ENCODE data around the gene PGM2.

The PGM2 gene

GRCh38 chr4:37837446-37837845 lies 11.0 kb downstream of the PGM2 start:
- Histone ChIP-seq H3K27me3 (ENCODE audit: insufficient read depth, low read length) (no peaks in the 10 kb centered on the region), H3K9me3 (ENCODE audit: insufficient read depth, low read depth, low read length) (no peaks in the 10 kb centered on the region), H3K36me3 (ENCODE audit: insufficient read depth, low read depth, low read length) (peaks cover 70% of the 10 kb centered on the region), H3K4me1 (ENCODE audit: insufficient read depth, low read length) (no peaks in the 10 kb centered on the region), H3K27ac (ENCODE audit: low read length) (no peak overlapping the region), H3K4me3 (ENCODE audit: low read length) (no peak overlapping the region), H3K9ac (ENCODE audit: low read depth, low read length) (no peak overlapping the region)

- Histone ChIP-seq H3K27ac (ENCODE audit: low read length) (no peak overlapping the region), H3K36me3 (ENCODE audit: insufficient read depth, low read depth, low read length) (peaks cover 72% of the 10 kb centered on the region), H3K9ac (ENCODE audit: low read depth, low read length) (no peak overlapping the region), H3K27me3 (ENCODE audit: insufficient read depth, low read length) (no peaks in the 10 kb centered on the region), H3K9me3 (ENCODE audit: insufficient read depth, low read depth, low read length) (no peaks in the 10 kb centered on the region), H3K4me1 (ENCODE audit: insufficient read depth, low read length) (no peaks in the 10 kb centered on the region), H3K4me3 (ENCODE audit: low read length) (no peak overlapping the region)
These were observed 12.9 kb downstream of the PGM2 start for GRCh38 chr4:37839426-37839825.

- H3K4me1 ChIP-seq (ENCODE audit: insufficient read depth, low read length), result no peaks in the 10 kb centered on the region
- H3K4me3 ChIP-seq (ENCODE audit: low read length), result no peak overlapping the region
- H3K27me3 ChIP-seq (ENCODE audit: insufficient read depth, low read length), result no peaks in the 10 kb centered on the region
- H3K36me3 ChIP-seq (ENCODE audit: insufficient read depth, low read depth, low read length), result peaks cover 69% of the 10 kb centered on the region
- no peaks in the 10 kb centered on the region for H3K9me3 ChIP-seq (ENCODE audit: insufficient read depth, low read depth, low read length)
- no peak overlapping the region for H3K9ac ChIP-seq (ENCODE audit: low read depth, low read length)
- no peak overlapping the region for H3K27ac ChIP-seq (ENCODE audit: low read length)
These were observed 17.7 kb downstream of the PGM2 start for GRCh38 chr4:37844204-37844603.

GRCh38 chr4:37845201-37845600 lies 18.7 kb downstream of the PGM2 start:
- Histone ChIP-seq H3K9me3 (ENCODE audit: insufficient read depth, low read depth, low read length) (no peaks in the 10 kb centered on the region), H3K4me3 (ENCODE audit: low read length) (no peak overlapping the region), H3K9ac (ENCODE audit: low read depth, low read length) (no peak overlapping the region), H3K4me1 (ENCODE audit: insufficient read depth, low read length) (no peaks in the 10 kb centered on the region), H3K27me3 (ENCODE audit: insufficient read depth, low read length) (no peaks in the 10 kb centered on the region), H3K36me3 (ENCODE audit: insufficient read depth, low read depth, low read length) (peaks cover 65% of the 10 kb centered on the region), H3K27ac (ENCODE audit: low read length) (no peak overlapping the region)

GRCh38 chr4:37847311-37847884 lies 20.9 kb downstream of the PGM2 start:
- H3K9ac ChIP-seq (ENCODE audit: low read depth, low read length), result no peak overlapping the region
- peaks cover 61% of the 10 kb centered on the region for H3K36me3 ChIP-seq (ENCODE audit: insufficient read depth, low read depth, low read length)
- H3K27me3 ChIP-seq (ENCODE audit: insufficient read depth, low read length), result no peaks in the 10 kb centered on the region
- no peak overlapping the region for H3K4me3 ChIP-seq (ENCODE audit: low read length)
- no peak overlapping the region for H3K27ac ChIP-seq (ENCODE audit: low read length)
- H3K9me3 ChIP-seq (ENCODE audit: insufficient read depth, low read depth, low read length), result no peaks in the 10 kb centered on the region
- H3K4me1 ChIP-seq (ENCODE audit: insufficient read depth, low read length), result no peaks in the 10 kb centered on the region

- H3K4me3 ChIP-seq (ENCODE audit: low read length), result no peak overlapping the region
- H3K9me3 ChIP-seq (ENCODE audit: insufficient read depth, low read depth, low read length), result no peaks in the 10 kb centered on the region
- no peaks in the 10 kb centered on the region for H3K4me1 ChIP-seq (ENCODE audit: insufficient read depth, low read length)
- H3K27ac ChIP-seq (ENCODE audit: low read length), result no peak overlapping the region
- H3K36me3 ChIP-seq (ENCODE audit: insufficient read depth, low read depth, low read length), result peaks cover 40% of the 10 kb centered on the region
- H3K27me3 ChIP-seq (ENCODE audit: insufficient read depth, low read length), result no peaks in the 10 kb centered on the region
- H3K9ac ChIP-seq (ENCODE audit: low read depth, low read length), result no peak overlapping the region
These were observed 25.9 kb downstream of the PGM2 start for GRCh38 chr4:37852376-37852775.

GRCh38 chr4:37858112-37858511 lies 31.6 kb downstream of the PGM2 start:
- no peaks in the 10 kb centered on the region for H3K9me3 ChIP-seq (ENCODE audit: insufficient read depth, low read depth, low read length)
- no peaks in the 10 kb centered on the region for H3K27me3 ChIP-seq (ENCODE audit: insufficient read depth, low read length)
- H3K36me3 ChIP-seq (ENCODE audit: insufficient read depth, low read depth, low read length), result peaks cover 29% of the 10 kb centered on the region
- H3K4me3 ChIP-seq (ENCODE audit: low read length), result no peak overlapping the region
- H3K9ac ChIP-seq (ENCODE audit: low read depth, low read length), result no peak overlapping the region
- no peaks in the 10 kb centered on the region for H3K4me1 ChIP-seq (ENCODE audit: insufficient read depth, low read length)
- no peak overlapping the region for H3K27ac ChIP-seq (ENCODE audit: low read length)

GRCh38 chr4:37858872-37859271 lies 32.4 kb downstream of the PGM2 start:
- H3K4me1 ChIP-seq (ENCODE audit: insufficient read depth, low read length), result no peaks in the 10 kb centered on the region
- no peaks in the 10 kb centered on the region for H3K9me3 ChIP-seq (ENCODE audit: insufficient read depth, low read depth, low read length)
- peaks cover 29% of the 10 kb centered on the region for H3K36me3 ChIP-seq (ENCODE audit: insufficient read depth, low read depth, low read length)
- no peak overlapping the region for H3K4me3 ChIP-seq (ENCODE audit: low read length)
- no peak overlapping the region for H3K27ac ChIP-seq (ENCODE audit: low read length)
- no peaks in the 10 kb centered on the region for H3K27me3 ChIP-seq (ENCODE audit: insufficient read depth, low read length)
- no peak overlapping the region for H3K9ac ChIP-seq (ENCODE audit: low read depth, low read length)

GRCh38 chr4:37860266-37860665 lies 33.8 kb downstream of the PGM2 start:
- Histone ChIP-seq H3K27me3 (ENCODE audit: insufficient read depth, low read length) (no peaks in the 10 kb centered on the region), H3K27ac (ENCODE audit: low read length) (no peak overlapping the region), H3K4me3 (ENCODE audit: low read length) (no peak overlapping the region), H3K36me3 (ENCODE audit: insufficient read depth, low read depth, low read length) (peaks cover 24% of the 10 kb centered on the region), H3K9ac (ENCODE audit: low read depth, low read length) (no peak overlapping the region), H3K4me1 (ENCODE audit: insufficient read depth, low read length) (no peaks in the 10 kb centered on the region), H3K9me3 (ENCODE audit: insufficient read depth, low read depth, low read length) (no peaks in the 10 kb centered on the region)

- H3K9ac ChIP-seq (ENCODE audit: low read depth, low read length), result no peak overlapping the region
- H3K4me3 ChIP-seq (ENCODE audit: low read length), result no peak overlapping the region
- H3K9me3 ChIP-seq (ENCODE audit: insufficient read depth, low read depth, low read length), result no peaks in the 10 kb centered on the region
- H3K4me1 ChIP-seq (ENCODE audit: insufficient read depth, low read length), result no peaks in the 10 kb centered on the region
- no peak overlapping the region for H3K27ac ChIP-seq (ENCODE audit: low read length)
- H3K27me3 ChIP-seq (ENCODE audit: insufficient read depth, low read length), result no peaks in the 10 kb centered on the region
- H3K36me3 ChIP-seq (ENCODE audit: insufficient read depth, low read depth, low read length), result peaks cover 20% of the 10 kb centered on the region
These were observed 36.5 kb downstream of the PGM2 start for GRCh38 chr4:37862961-37863360.

GRCh38 chr4:37864786-37865185 lies 38.3 kb downstream of the PGM2 start:
- H3K36me3 ChIP-seq (ENCODE audit: insufficient read depth, low read depth, low read length), result peaks cover 16% of the 10 kb centered on the region

GRCh38 chr4:37865450-37865849 lies 39.0 kb downstream of the PGM2 start:
- Histone ChIP-seq H3K9me3 (ENCODE audit: insufficient read depth, low read depth, low read length) (no peaks in the 10 kb centered on the region), H3K4me1 (ENCODE audit: insufficient read depth, low read length) (no peaks in the 10 kb centered on the region), H3K27me3 (ENCODE audit: insufficient read depth, low read length) (no peaks in the 10 kb centered on the region), H3K9ac (ENCODE audit: low read depth, low read length) (no peak overlapping the region), H3K36me3 (ENCODE audit: insufficient read depth, low read depth, low read length) (peaks cover 16% of the 10 kb centered on the region), H3K4me3 (ENCODE audit: low read length) (no peak overlapping the region), H3K27ac (ENCODE audit: low read length) (no peak overlapping the region)

More at GRCh38 chr4:37864786-37865185, 38.3 kb downstream of the PGM2 start:
- no peak overlapping the region for H3K4me3 ChIP-seq (ENCODE audit: low read length)
- no peaks in the 10 kb centered on the region for H3K9me3 ChIP-seq (ENCODE audit: insufficient read depth, low read depth, low read length)
- H3K27ac ChIP-seq (ENCODE audit: low read length), result no peak overlapping the region
- H3K4me1 ChIP-seq (ENCODE audit: insufficient read depth, low read length), result no peaks in the 10 kb centered on the region
- no peaks in the 10 kb centered on the region for H3K27me3 ChIP-seq (ENCODE audit: insufficient read depth, low read length)
- H3K9ac ChIP-seq (ENCODE audit: low read depth, low read length), result no peak overlapping the region
